Neural progenitor cell (in vitro differentiated cells): Measurements from ENCODE around the gene LZTS3. TPM values are rescaled to one million over a fixed set of nuclear protein-coding genes. Genes with fewer than 3 reads are reported as not detected.
"Not testable (repeated sequence)": the region's sequence is repeated elsewhere in the genome, so short reads cannot be mapped to it uniquely, and the experiment has no call there.

ENCODE experiments used
- DNase-seq: peaks from one replicate; pipeline ENCODE4 v3.0.0-alpha.2; 2016; ENCODE audit warnings: low spot score
- H2AFZ ChIP-seq: fragments of 200-600 bp; sonication (generic); replicated peaks from 2 replicates; pipeline ENCODE4 v1.6.1; 2016; ENCODE audit warnings: antibody characterized with exemption
- H3F3A ChIP-seq: fragments of 200-600 bp; sonication (generic); 2 replicates; pipeline ENCODE4 v1.6.1; 2016; ENCODE audit warnings: antibody characterized with exemption, low read depth
- H3K27ac ChIP-seq: fragments of 200-600 bp; sonication (generic); 2 replicates; pipeline ENCODE4 v1.5.1; 2016; ENCODE audit warnings: mild to moderate bottlenecking
- H3K27me3 ChIP-seq: fragments of 200-600 bp; sonication (generic); 2 replicates; pipeline ENCODE4 v1.6.1; 2016; ENCODE audit warnings: mild to moderate bottlenecking, moderate library complexity
- H3K36me3 ChIP-seq: fragments of 200-600 bp; sonication (generic); 2 replicates; pipeline ENCODE4 v1.5.1; 2016
- H3K4me1 ChIP-seq: fragments of 200-600 bp; sonication (generic); 2 replicates; pipeline ENCODE4 v1.6.1; 2016; ENCODE audit warnings: mixed run types
- H3K4me2 ChIP-seq: fragments of 200-600 bp; sonication (generic); 2 replicates; pipeline ENCODE4 v1.6.1; 2016
- H3K4me3 ChIP-seq: fragments of 200-600 bp; sonication (generic); 2 replicates; pipeline ENCODE4 v1.5.1; 2016
- H3K79me2 ChIP-seq: fragments of 200-600 bp; sonication (generic); 2 replicates; pipeline ENCODE4 v1.6.1; 2016; ENCODE audit warnings: low read depth
- H3K9ac ChIP-seq: fragments of 200-600 bp; sonication (generic); 2 replicates; pipeline ENCODE4 v1.6.1; 2016
- H3K9me3 ChIP-seq: fragments of 200-600 bp; sonication (generic); 2 replicates; pipeline ENCODE4 v1.5.1; 2016; ENCODE audit warnings: low read depth
- H4K20me1 ChIP-seq: fragments of 200-600 bp; sonication (generic); 2 replicates; pipeline ENCODE4 v1.6.1; 2016; ENCODE audit warnings: low read depth
- H3K27ac Mint-ChIP-seq: 3 replicates; pipeline ENCODE4 v1.8.0; 2021; ENCODE audit warnings: mixed read lengths
- H3K27me3 Mint-ChIP-seq: 2 replicates; pipeline ENCODE4 v1.8.0; 2022; ENCODE audit warnings: low read depth, mild to moderate bottlenecking, inconsistent platforms, moderate library complexity, mixed read lengths; ENCODE audit not compliant: insufficient read depth
- H3K36me3 Mint-ChIP-seq: 3 replicates; pipeline ENCODE4 v1.8.0; 2021; ENCODE audit warnings: mixed read lengths
- H3K4me1 Mint-ChIP-seq: 3 replicates; pipeline ENCODE4 v1.8.0; 2021; ENCODE audit warnings: mixed read lengths
- H3K4me3 Mint-ChIP-seq: 3 replicates; pipeline ENCODE4 v1.8.0; 2021; ENCODE audit warnings: mild to moderate bottlenecking, moderate library complexity, mixed read lengths
- H3K9me3 Mint-ChIP-seq: 3 replicates; pipeline ENCODE4 v1.8.0; 2020; ENCODE audit warnings: mixed read lengths
- EZH2 ChIP-seq: fragments of 200-600 bp; sonication (generic); IDR thresholded peaks from 2 replicates; pipeline ENCODE4 v1.6.1; 2017; ENCODE audit warnings: antibody characterized with exemption, mild to moderate bottlenecking, moderate library complexity
- EZH2phosphoT487 ChIP-seq: fragments of 200-600 bp; sonication (generic); IDR thresholded peaks from 2 replicates; pipeline ENCODE4 v1.6.1; 2017; ENCODE audit warnings: antibody characterized with exemption
- total RNA-seq: library from RNA; depleted of rRNA; stranded (reverse); fragments of >200 nt; gene quantifications from 2 replicates; pipeline ENCODE4 v1.2.3, GENCODE V29; 2015; ENCODE audit warnings: low replicate concordance
- TF ChIP-seq, protein P1 (sequence below): fragments of 200-600 bp; sonication (generic); IDR thresholded peaks from 2 replicates; pipeline ENCODE4 v1.5.1; 2017; ENCODE audit warnings: antibody characterized with exemption, mild to moderate bottlenecking

Gene LZTS3
- total RNA-seq, 1 donor from 2014 or later = 3.7 TPM

GRCh38 chr20:3189561-3190131 is 16.3 kb upstream of the LZTS3 start:
- H3K4me3 Mint-ChIP-seq = no peak overlapping the region
- peaks cover 2% of the 10 kb centered on the region for H3K27me3 Mint-ChIP-seq
- Histone ChIP-seq H3K79me2 (no peaks in the 10 kb centered on the region), H3K4me1 (no peaks in the 10 kb centered on the region), H3F3A (peaks cover 3% of the 10 kb centered on the region), H3K4me2 (no peak overlapping the region), H3K4me3 (no peak overlapping the region), H3K9ac (no peak overlapping the region), H4K20me1 (no peaks in the 10 kb centered on the region), H3K27me3 (no peaks in the 10 kb centered on the region), H3K36me3 (no peaks in the 10 kb centered on the region), H2AFZ (no peak overlapping the region), H3K9me3 (no peaks in the 10 kb centered on the region), H3K27ac (no peak overlapping the region)
- H3K4me1 Mint-ChIP-seq = no peaks in the 10 kb centered on the region
- TF ChIP-seq EZH2 (no peak), EZH2phosphoT487 (no peak)
- TF ChIP-seq, protein P1, sequence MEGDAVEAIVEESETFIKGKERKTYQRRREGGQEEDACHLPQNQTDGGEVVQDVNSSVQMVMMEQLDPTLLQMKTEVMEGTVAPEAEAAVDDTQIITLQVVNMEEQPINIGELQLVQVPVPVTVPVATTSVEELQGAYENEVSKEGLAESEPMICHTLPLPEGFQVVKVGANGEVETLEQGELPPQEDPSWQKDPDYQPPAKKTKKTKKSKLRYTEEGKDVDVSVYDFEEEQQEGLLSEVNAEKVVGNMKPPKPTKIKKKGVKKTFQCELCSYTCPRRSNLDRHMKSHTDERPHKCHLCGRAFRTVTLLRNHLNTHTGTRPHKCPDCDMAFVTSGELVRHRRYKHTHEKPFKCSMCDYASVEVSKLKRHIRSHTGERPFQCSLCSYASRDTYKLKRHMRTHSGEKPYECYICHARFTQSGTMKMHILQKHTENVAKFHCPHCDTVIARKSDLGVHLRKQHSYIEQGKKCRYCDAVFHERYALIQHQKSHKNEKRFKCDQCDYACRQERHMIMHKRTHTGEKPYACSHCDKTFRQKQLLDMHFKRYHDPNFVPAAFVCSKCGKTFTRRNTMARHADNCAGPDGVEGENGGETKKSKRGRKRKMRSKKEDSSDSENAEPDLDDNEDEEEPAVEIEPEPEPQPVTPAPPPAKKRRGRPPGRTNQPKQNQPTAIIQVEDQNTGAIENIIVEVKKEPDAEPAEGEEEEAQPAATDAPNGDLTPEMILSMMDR = no peak
- no peak for DNase-seq
- no peak overlapping the region for H3K27ac Mint-ChIP-seq
- peaks cover 22% of the 10 kb centered on the region for H3K36me3 Mint-ChIP-seq
- no peaks in the 10 kb centered on the region for H3K9me3 Mint-ChIP-seq

- Mint-ChIP-seq H3K4me3 (no peak overlapping the region), H3K36me3 (peaks cover 20% of the 10 kb centered on the region), H3K9me3 (no peaks in the 10 kb centered on the region), H3K4me1 (no peaks in the 10 kb centered on the region), H3K27me3 (peaks cover 2% of the 10 kb centered on the region), H3K27ac (no peak overlapping the region)
- Histone ChIP-seq H3K27ac (no peak overlapping the region), H4K20me1 (no peaks in the 10 kb centered on the region), H3K9ac (no peak overlapping the region), H2AFZ (no peak overlapping the region), H3K9me3 (no peaks in the 10 kb centered on the region), H3K4me2 (no peak overlapping the region), H3K79me2 (no peaks in the 10 kb centered on the region), H3K4me3 (no peak overlapping the region), H3F3A (peaks cover 6% of the 10 kb centered on the region), H3K4me1 (no peaks in the 10 kb centered on the region), H3K27me3 (no peaks in the 10 kb centered on the region), H3K36me3 (no peaks in the 10 kb centered on the region)
- TF ChIP-seq, protein P1 = no peak
- TF ChIP-seq EZH2 (no peak), EZH2phosphoT487 (no peak)
- DNase-seq = no peak
Observed at GRCh38 chr20:3188823-3189413, 15.6 kb upstream of the LZTS3 start.

DNA sequence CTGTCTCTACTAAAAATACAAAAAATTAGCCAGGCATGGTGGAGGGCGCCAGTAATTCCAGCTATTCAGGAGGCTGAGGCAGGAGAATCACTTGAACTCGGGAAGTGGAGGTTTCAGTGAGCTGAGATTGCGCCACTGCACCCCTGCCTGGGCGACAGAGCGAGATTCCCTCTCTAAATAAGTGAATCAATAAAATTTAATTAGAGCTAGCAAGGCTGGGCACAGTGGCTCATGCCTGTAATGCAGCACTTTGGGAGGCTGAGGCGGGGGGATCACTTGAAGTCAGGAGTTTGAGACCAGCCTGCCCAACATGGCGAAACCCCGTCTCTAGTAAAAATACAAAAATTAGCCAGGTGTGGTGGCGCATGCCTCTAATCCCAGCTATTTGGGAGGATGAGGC is 14.5 kb upstream of the LZTS3 start:
- not testable (repeated sequence) for H3K4me3 ChIP-seq, H3K27me3 ChIP-seq, H3K9me3 ChIP-seq, H3K27me3 Mint-ChIP-seq, H3K4me1 ChIP-seq, H3K9ac ChIP-seq, H3F3A ChIP-seq, H3K4me2 ChIP-seq, H2AFZ ChIP-seq, DNase-seq, H3K4me1 Mint-ChIP-seq, H3K27ac ChIP-seq, H4K20me1 ChIP-seq, H3K9me3 Mint-ChIP-seq, H3K36me3 ChIP-seq, H3K4me3 Mint-ChIP-seq, H3K79me2 ChIP-seq, H3K27ac Mint-ChIP-seq
- peaks cover 20% of the 10 kb centered on the region for H3K36me3 Mint-ChIP-seq

GRCh38 chr20:3183896-3184612 is 10.7 kb upstream of the LZTS3 start:
- TF ChIP-seq EZH2 = no peak
- no peak for TF ChIP-seq EZH2phosphoT487
- TF ChIP-seq, protein P1 = no peak
- H3K4me3 ChIP-seq = no peak overlapping the region
- H4K20me1 ChIP-seq = no peaks in the 10 kb centered on the region
- no peak for DNase-seq
- Mint-ChIP-seq H3K4me3 (no peak overlapping the region), H3K9me3 (no peaks in the 10 kb centered on the region), H3K4me1 (no peaks in the 10 kb centered on the region), H3K36me3 (no peaks in the 10 kb centered on the region), H3K27ac (no peak overlapping the region), H3K27me3 (no peaks in the 10 kb centered on the region)
- H3K9me3 ChIP-seq = no peaks in the 10 kb centered on the region
- no peak overlapping the region for H2AFZ ChIP-seq
- H3K27me3 ChIP-seq = no peaks in the 10 kb centered on the region
- H3K4me1 ChIP-seq = no peaks in the 10 kb centered on the region
- H3K79me2 ChIP-seq = no peaks in the 10 kb centered on the region
- no peak overlapping the region for H3K27ac ChIP-seq
- peaks cover 9% of the 10 kb centered on the region for H3F3A ChIP-seq
- no peak overlapping the region for H3K9ac ChIP-seq
- H3K36me3 ChIP-seq = no peaks in the 10 kb centered on the region
- H3K4me2 ChIP-seq = no peak overlapping the region

- not testable (repeated sequence) for H3K27ac Mint-ChIP-seq, H3K36me3 ChIP-seq, DNase-seq, H3K9me3 Mint-ChIP-seq, H3K4me2 ChIP-seq, H3K4me3 Mint-ChIP-seq, H3K4me1 Mint-ChIP-seq, H3K79me2 ChIP-seq, H3K36me3 Mint-ChIP-seq, H3K27me3 Mint-ChIP-seq, H3K4me3 ChIP-seq, H3K27me3 ChIP-seq, H3K9me3 ChIP-seq, H3K4me1 ChIP-seq, H3K9ac ChIP-seq, H2AFZ ChIP-seq, H3K27ac ChIP-seq, H4K20me1 ChIP-seq
- H3F3A ChIP-seq = peaks cover 12% of the 10 kb centered on the region
Observed at GRCh38 chr20:3182429-3182828, 9.1 kb upstream of the LZTS3 start.
